HG02610 (cell line): ENCODE measurements around the gene MMP20.

Source experiments
- ATAC-seq: cut with Tn5 transposase; IDR thresholded peaks from one replicate; pipeline ENCODE4 v1.9.1; 2021; ENCODE audit warnings: mild to moderate bottlenecking, moderate library complexity; ENCODE audit not compliant: unreplicated experiment

The MMP20 gene

GRCh38 chr11:102623998-102624397, 1.1 kb downstream of the MMP20 start:
- no peak for ATAC-seq

DNA sequence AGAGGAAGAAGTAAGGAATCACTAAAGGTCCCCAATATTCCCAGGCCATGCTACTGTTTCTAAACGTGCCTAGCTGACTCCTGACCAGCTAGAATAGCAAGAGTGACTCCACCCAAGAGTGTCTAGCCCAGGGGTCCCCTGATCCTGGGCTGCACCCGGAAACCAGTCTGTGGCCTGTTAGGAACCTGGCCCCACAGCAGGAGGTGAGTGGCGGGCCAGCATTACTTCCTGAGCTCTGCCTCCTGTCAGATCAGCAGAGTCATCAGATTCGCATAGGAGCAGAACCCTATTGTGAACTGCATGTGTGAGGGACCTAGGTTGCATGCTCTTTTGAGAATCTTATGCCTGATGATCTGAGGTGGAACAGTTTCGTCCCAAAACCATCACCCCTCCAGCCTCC, 2.0 kb downstream of the MMP20 start:
- ATAC-seq, result no peak

DNA sequence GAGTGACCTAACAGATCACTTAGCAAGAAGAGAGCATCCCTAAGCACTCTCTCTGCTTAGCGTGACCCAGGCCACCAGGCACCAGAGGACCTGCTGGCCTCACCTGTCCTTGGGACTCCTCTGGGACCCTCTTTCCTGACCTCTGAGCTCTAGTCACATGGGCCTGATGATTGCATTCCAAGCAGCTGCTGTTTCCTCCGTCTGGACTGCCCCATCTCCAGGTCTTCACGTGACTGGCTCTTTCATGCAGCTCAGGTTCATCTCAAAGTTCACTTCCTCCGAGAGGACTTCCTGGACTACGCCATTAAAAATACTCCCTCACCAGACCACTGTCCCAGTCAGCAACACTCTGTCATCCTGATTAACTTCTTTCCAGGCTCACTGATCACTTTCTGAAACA, 2.9 kb downstream of the MMP20 start:
- no peak for ATAC-seq

GRCh38 chr11:102620818-102621561, 4.1 kb downstream of the MMP20 start:
- no peak for ATAC-seq

DNA sequence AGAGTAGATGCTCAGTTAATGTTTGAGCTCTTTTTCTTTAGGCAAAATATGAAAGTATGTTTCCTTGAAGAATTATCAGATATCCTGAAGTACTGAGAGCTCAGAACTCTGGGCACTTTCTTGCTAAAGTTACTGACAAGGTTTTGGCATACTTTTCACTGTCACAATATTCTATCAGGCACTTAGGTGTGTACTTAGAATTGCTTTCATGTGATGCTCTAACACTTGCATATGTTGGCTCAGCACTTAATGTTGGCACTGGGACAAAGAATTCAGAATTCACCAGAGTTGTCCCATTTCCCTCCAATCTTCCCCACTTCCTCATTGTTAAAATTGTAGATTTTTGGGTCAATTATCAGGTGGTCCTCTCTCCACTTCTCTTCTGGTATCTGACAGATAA, 5.0 kb downstream of the MMP20 start:
- ATAC-seq, result no peak

DNA sequence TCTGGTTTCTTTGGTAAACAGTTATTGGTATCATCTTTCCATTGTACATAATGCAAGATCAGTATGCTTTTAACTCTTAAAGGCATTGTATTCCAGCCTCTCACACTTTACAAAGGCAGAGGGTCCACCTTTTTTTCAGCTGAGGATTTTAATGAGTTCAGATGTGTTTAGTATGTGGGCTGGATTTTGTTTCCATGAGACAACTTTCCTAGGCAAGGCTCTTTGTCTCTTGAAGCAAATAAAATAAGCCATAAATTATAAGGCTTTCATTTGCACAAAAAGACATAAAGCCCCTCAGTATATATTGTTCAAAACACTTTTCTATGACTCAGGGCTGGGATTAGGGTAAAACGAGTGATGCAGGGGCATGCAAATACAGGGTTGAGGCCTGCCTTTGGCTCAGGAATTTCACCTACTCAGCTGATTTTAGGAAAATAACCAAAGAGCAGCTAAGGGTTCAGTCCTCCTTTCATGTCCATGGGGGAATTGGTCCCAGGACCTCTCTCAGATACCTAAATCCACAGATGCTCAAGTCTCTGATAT, 7.6 kb downstream of the MMP20 start:
- no peak for ATAC-seq

- no peak for ATAC-seq
These were observed 9.2 kb downstream of the MMP20 start for GRCh38 chr11:102615894-102616432.

GRCh38 chr11:102615077-102615893, 9.8 kb downstream of the MMP20 start:
- ATAC-seq, result no peak

- ATAC-seq, result no peak
These were observed 10.6 kb downstream of the MMP20 start for GRCh38 chr11:102614485-102614884.

DNA sequence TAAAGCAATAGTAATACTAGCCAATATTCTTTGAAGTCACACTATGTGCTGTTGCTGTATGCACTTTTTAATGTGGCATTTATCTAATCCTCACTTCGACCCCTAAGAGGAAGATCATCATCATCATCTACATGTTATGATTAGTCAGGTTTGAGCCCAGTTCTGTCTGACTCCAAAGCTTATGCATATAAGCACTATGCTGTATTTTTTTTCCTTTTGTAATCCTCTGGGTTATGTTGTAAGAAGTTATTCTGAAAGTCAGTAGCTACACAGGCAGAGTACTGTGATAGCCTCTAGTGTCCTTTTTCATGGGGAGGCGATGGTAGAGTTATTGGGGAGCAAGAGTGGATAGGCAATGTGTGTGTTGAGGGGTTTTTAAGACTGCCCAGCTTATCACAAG, 11.1 kb downstream of the MMP20 start:
- ATAC-seq, result no peak

- no peak for ATAC-seq
These were observed 11.7 kb downstream of the MMP20 start for GRCh38 chr11:102613450-102613849.

- peak; percentile 39 for ATAC-seq
These were observed 13.8 kb downstream of the MMP20 start for GRCh38 chr11:102611291-102611690.

DNA sequence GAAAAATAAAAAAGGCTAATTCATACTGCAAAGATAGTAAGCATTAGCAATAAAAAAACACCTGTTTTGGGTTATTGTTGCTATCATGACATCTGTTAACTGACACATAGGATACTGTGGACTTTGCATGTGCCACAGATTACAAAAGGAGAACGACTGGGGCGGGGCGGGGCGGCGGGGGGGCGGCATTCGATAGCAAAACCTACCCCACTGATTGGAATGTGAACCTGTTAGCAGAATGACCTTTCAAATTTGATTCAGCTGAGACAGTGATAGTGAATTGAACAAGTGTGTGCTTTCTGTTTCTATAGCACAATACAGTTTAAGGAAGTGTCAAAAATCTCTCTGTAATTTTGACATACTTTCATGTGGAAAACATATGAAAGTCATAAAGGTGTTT, 14.9 kb downstream of the MMP20 start:
- no peak for ATAC-seq

GRCh38 chr11:102608699-102609098, 16.4 kb downstream of the MMP20 start:
- ATAC-seq, result no peak

- ATAC-seq, result no peak
These were observed 20.3 kb downstream of the MMP20 start for GRCh38 chr11:102604875-102605274.

GRCh38 chr11:102604011-102604410, 21.1 kb downstream of the MMP20 start:
- ATAC-seq, result no peak

DNA sequence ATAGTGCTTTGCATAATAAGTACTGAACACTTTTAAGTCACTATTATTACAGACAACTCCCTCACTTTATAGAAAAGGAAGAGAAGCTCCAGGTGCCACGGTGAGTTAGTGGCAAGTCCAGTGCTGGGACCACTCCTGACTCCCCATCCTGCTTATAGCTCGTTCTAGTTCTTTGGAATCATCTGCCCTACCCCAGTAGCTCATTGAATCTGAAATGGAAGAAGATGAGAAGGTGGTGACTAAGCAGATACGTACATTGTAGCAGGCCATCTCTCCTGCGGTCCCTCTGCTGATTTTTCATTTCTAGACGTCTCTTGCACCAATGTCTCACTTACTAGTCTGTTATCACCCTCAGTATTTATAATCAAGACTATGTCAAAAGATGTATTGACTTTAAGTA, 21.6 kb downstream of the MMP20 start:
- no peak for ATAC-seq

DNA sequence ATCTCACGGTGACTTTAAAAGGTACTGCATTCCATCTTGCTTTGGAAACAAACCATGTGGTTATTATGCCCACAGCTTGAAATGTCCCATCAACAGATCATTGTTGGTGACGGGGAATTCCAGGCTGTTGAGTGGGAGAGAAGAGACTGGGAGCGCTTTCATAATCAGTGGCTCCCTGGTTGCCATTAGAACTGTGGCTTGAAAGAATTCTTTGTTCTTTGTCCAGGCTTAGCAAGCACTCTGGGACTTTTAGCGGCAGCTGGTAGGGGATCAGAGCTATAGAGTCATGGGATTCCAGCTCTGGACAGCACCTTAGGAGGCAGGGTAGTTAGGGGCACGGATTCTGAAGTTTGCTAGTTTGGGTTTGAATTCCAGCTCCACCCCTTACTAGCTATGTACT, 22.0 kb downstream of the MMP20 start:
- ATAC-seq, result no peak

DNA sequence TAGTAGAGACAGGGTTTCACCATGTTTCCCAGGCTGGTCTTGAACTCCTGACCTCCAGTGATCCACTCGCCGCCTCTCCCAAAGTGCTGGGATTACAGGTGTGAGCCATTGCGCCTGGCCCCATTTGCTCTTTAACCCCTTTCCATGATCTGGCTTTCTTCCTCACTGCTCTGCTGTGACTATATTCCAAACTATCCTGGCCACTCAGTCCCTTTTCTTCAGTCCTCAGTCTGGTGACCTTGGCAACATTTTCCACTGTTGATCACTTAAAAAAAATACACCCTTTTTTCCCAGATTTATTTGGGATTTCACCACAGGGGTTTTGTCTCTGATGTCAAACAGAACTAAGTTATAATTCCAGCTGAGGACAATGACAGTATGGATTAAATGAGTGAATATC, 24.5 kb downstream of the MMP20 start:
- no peak for ATAC-seq

- peak; percentile 94 for ATAC-seq
These were observed 25.4 kb downstream of the MMP20 start for GRCh38 chr11:102599642-102600261.

GRCh38 chr11:102598272-102598671, 26.9 kb downstream of the MMP20 start:
- no peak for ATAC-seq
